Activated CD8-positive, alpha-beta T cell treated with anti-CD3 and anti-CD28 coated beads, Interleukin-2, amount 10 ng/mL, durations not matched to agents 7 days and 5 days (primary cell): ENCODE measurements around the gene OBSL1. TPM values are rescaled to one million over a fixed set of nuclear protein-coding genes. Genes with fewer than 3 reads are reported as not detected.

Experiments
- ATAC-seq: fragments of 150-1000 bp; cut with Tn5 transposase; one replicate; pipeline ENCODE4 v1.10.0; 2021; ENCODE audit warnings: moderate library complexity
- CTCF ChIA-PET: fragments of 350-600 bp; sonication (Branson Sonifier 250); formaldehyde crosslinking; loops from one replicate; lab custom pipeline; 2021; ENCODE audit warnings: antibody characterized with exemption; lab: Charles Lee
- POLR2A ChIA-PET: fragments of 350-600 bp; sonication (Branson Sonifier 250); formaldehyde crosslinking; loops from one replicate; lab custom pipeline; 2021; ENCODE audit warnings: antibody characterized with exemption; lab: Charles Lee
- DNase-seq: peaks from one replicate; pipeline ENCODE4 v3.0.0-alpha.2; 2020
- H3K27ac Mint-ChIP-seq: one replicate; pipeline ENCODE4 v1.8.0; 2021; ENCODE audit warnings: mild to moderate bottlenecking, mixed read lengths
- H3K27me3 Mint-ChIP-seq: one replicate; pipeline ENCODE4 v1.8.0; 2021; ENCODE audit warnings: low read depth, mixed read lengths
- H3K36me3 Mint-ChIP-seq: one replicate; pipeline ENCODE4 v1.8.0; 2021; ENCODE audit warnings: low read depth, mixed read lengths
- H3K4me1 Mint-ChIP-seq: one replicate; pipeline ENCODE4 v1.8.0; 2021; ENCODE audit warnings: low read depth, mixed read lengths
- H3K4me3 Mint-ChIP-seq: one replicate; pipeline ENCODE4 v1.8.0; 2021; ENCODE audit warnings: mild to moderate bottlenecking, mixed read lengths
- H3K9me3 Mint-ChIP-seq: one replicate; pipeline ENCODE4 v1.8.0; 2022; ENCODE audit warnings: mixed read lengths; ENCODE audit not compliant: insufficient read depth
- total RNA-seq, 2 experiments: library from RNA; stranded (reverse); gene quantifications; one replicate each; pipeline ENCODE4 v1.2.3, GENCODE V29; 2021

Gene OBSL1
- total RNA-seq, 2 experiments from 2014 or later: 0.18 to 0.45 TPM

- CTCF ChIA-PET: no interaction called here
- peaks cover 20% of the 10 kb centered on the region for H3K36me3 Mint-ChIP-seq
- H3K4me3 Mint-ChIP-seq: no peak overlapping the region
- H3K9me3 Mint-ChIP-seq: no peaks in the 10 kb centered on the region
- peaks cover 21% of the 10 kb centered on the region for H3K4me1 Mint-ChIP-seq
- no peaks in the 10 kb centered on the region for H3K27me3 Mint-ChIP-seq
- DNase-seq (no peak), ATAC-seq (no peak)
- POLR2A ChIA-PET: no interaction called here
- no peak overlapping the region for H3K27ac Mint-ChIP-seq
These were observed 40.7 kb upstream of the OBSL1 start for GRCh38 chr2:219611866-219612576.

GRCh38 chr2:219611306-219611705 lies 40.0 kb upstream of the OBSL1 start:
- DNase-seq (no peak), ATAC-seq (no peak)
- Mint-ChIP-seq H3K27me3 (no peaks in the 10 kb centered on the region), H3K4me1 (peaks cover 21% of the 10 kb centered on the region), H3K4me3 (no peak overlapping the region), H3K9me3 (no peaks in the 10 kb centered on the region), H3K36me3 (peaks cover 21% of the 10 kb centered on the region), H3K27ac (no peak overlapping the region)
- CTCF ChIA-PET: no interaction called here
- POLR2A ChIA-PET: no interaction called here

DNA sequence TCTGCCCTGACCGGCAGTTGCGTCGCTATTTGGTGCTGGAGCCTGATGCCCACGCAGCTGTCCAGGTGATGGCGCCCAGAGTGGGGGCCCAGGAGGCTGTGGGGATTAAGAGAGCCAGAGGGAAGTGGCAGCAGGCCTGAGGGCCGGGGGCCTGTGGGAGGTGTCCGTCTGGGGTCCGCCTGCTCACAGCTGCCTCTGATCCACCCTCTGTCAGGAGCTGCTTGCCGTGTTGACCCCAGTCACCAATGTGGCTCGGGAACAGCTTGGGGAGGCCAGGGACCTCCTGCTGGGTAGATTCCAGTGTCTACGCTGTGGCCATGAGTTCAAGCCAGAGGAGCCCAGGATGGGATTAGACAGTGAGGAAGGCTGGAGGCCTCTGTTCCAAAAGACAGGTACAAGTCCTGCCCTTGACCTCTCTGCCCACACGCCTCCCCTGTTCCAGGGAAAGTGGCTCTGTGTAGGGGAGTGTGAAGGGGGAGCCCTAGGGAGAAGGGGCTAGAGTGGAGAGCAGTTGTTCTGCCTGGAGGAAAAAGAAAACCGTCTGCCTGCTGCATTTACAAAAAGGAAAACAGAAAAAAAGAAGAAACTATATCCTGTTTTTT lies 37.9 kb upstream of the OBSL1 start:
- H3K4me3 Mint-ChIP-seq: no peak overlapping the region
- ChIA-PET CTCF (no interaction called here), POLR2A (no interaction called here)
- no peak overlapping the region for H3K27ac Mint-ChIP-seq
- peaks cover 23% of the 10 kb centered on the region for H3K36me3 Mint-ChIP-seq
- peaks cover 21% of the 10 kb centered on the region for H3K4me1 Mint-ChIP-seq
- H3K27me3 Mint-ChIP-seq: no peaks in the 10 kb centered on the region
- ATAC-seq (no peak), DNase-seq (no peak)
- no peaks in the 10 kb centered on the region for H3K9me3 Mint-ChIP-seq

GRCh38 chr2:219608399-219608964 lies 37.1 kb upstream of the OBSL1 start:
- ChIA-PET CTCF (no interaction called here), POLR2A (no interaction called here)
- Mint-ChIP-seq H3K27me3 (no peaks in the 10 kb centered on the region), H3K27ac (no peak overlapping the region), H3K9me3 (no peaks in the 10 kb centered on the region), H3K36me3 (peaks cover 28% of the 10 kb centered on the region), H3K4me1 (peaks cover 21% of the 10 kb centered on the region), H3K4me3 (no peak overlapping the region)
- no peak for DNase-seq
- ATAC-seq: no peak

GRCh38 chr2:219607931-219608330 lies 36.6 kb upstream of the OBSL1 start:
- Mint-ChIP-seq H3K9me3 (no peaks in the 10 kb centered on the region), H3K36me3 (peaks cover 29% of the 10 kb centered on the region), H3K27ac (no peak overlapping the region), H3K4me1 (peaks cover 19% of the 10 kb centered on the region), H3K4me3 (no peak overlapping the region), H3K27me3 (no peaks in the 10 kb centered on the region)
- POLR2A ChIA-PET: no interaction called here
- ATAC-seq (no peak), DNase-seq (no peak)
- CTCF ChIA-PET: no interaction called here

- Mint-ChIP-seq H3K36me3 (peaks cover 29% of the 10 kb centered on the region), H3K4me3 (no peak overlapping the region), H3K9me3 (no peaks in the 10 kb centered on the region), H3K27ac (no peak overlapping the region), H3K4me1 (peaks cover 5% of the 10 kb centered on the region), H3K27me3 (no peaks in the 10 kb centered on the region)
- ATAC-seq: no peak
- no peak for DNase-seq
- CTCF ChIA-PET: interaction anchor here (2.0 kb wide), 1 partner anchor 45 kb away, joined by 5 read pairs; no protein-coding TSS in a partner anchor
- POLR2A ChIA-PET: no interaction called here
These were observed 34.2 kb upstream of the OBSL1 start for GRCh38 chr2:219605607-219605954.

DNA sequence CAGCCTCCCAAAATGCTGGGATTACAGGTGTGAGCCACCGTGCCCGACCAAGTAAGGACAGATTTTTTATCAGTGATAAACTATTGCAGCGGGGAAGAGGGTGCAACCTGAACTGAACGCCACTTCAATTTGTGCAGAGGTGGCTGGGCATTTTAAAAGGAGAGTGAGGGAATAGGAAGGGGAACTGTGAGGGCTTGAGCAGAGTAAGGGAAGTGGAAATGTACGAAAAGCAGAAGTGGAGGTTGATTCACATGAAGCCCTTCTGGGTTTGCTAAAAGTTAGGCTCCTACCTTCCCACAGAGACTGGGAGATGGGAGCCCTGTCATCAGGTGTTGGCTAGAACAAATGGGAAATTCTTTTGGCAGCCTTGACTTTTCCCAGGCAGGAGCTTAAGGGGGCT lies 32.4 kb upstream of the OBSL1 start:
- H3K4me3 Mint-ChIP-seq: no peak overlapping the region
- peaks cover 25% of the 10 kb centered on the region for H3K36me3 Mint-ChIP-seq
- H3K9me3 Mint-ChIP-seq: no peaks in the 10 kb centered on the region
- peaks cover 10% of the 10 kb centered on the region for H3K4me1 Mint-ChIP-seq
- ChIA-PET CTCF (no interaction called here), POLR2A (no interaction called here)
- no peaks in the 10 kb centered on the region for H3K27me3 Mint-ChIP-seq
- ATAC-seq: no peak
- no peak for DNase-seq
- no peak overlapping the region for H3K27ac Mint-ChIP-seq

- Mint-ChIP-seq H3K4me3 (peak overlapping the region; percentile 94), H3K36me3 (peaks cover 7% of the 10 kb centered on the region), H3K9me3 (no peaks in the 10 kb centered on the region), H3K4me1 (peaks cover 32% of the 10 kb centered on the region), H3K27ac (peak overlapping the region; percentile 89), H3K27me3 (peaks cover 4% of the 10 kb centered on the region)
- POLR2A ChIA-PET: interaction anchor here (1.2 to 2.0 kb wide), 2 partner anchors 48 to 55 kb away, joined by 3 to 4 read pairs; no protein-coding TSS in a partner anchor
- ATAC-seq (no peak), DNase-seq (no peak)
- CTCF ChIA-PET: interaction anchor here (1.3 to 4.5 kb wide), 3 partner anchors 38 to 57 kb away, joined by 3 to 22 read pairs (median 18); partner anchors contain the start of gene CHPF
These were observed 27.2 kb upstream of the OBSL1 start for GRCh38 chr2:219598308-219599078.

- peak within 1 kb of the TSS; percentile 89 for H3K27ac Mint-ChIP-seq
- CTCF ChIA-PET: interaction anchor here (1.1 to 4.5 kb wide), 6 partner anchors 37 to 303 kb away, joined by 3 to 22 read pairs (median 8); partner anchors contain the start of genes CHPF and GMPPA
- peak; percentile 96 for DNase-seq
- POLR2A ChIA-PET: interaction anchor here (0.5 to 2.0 kb wide), 5 partner anchors 13 to 67 kb away, joined by 3 to 4 read pairs (median 4); no protein-coding TSS in a partner anchor
- peak within 1 kb of the TSS; percentile 94 for H3K4me3 Mint-ChIP-seq
- ATAC-seq: peak; percentile 92
- no peaks in the 10 kb centered on the region for H3K9me3 Mint-ChIP-seq
- H3K4me1 Mint-ChIP-seq: peaks cover 32% of the 10 kb centered on the region
- H3K27me3 Mint-ChIP-seq: peaks cover 9% of the 10 kb centered on the region
- H3K36me3 Mint-ChIP-seq: peaks cover 6% of the 10 kb centered on the region
These were observed 26.4 kb upstream of the OBSL1 start, which contains the start of gene STK11IP for GRCh38 chr2:219597552-219598307. STK11IP (plus strand) TSS chr2:219597857; CDS start chr2:219598120, 263 bp downstream.

- ChIA-PET CTCF (interaction anchor here (1.1 to 4.5 kb wide), 6 partner anchors 37 to 302 kb away, joined by 3 to 22 read pairs (median 8); partner anchors contain the start of genes CHPF and GMPPA), POLR2A (interaction anchor here (0.5 to 2.0 kb wide), 4 partner anchors 13 to 68 kb away, joined by 3 to 4 read pairs (median 4); no protein-coding TSS in a partner anchor)
- DNase-seq (no peak), ATAC-seq (peak; percentile 5)
- H3K9me3 Mint-ChIP-seq: no peaks in the 10 kb centered on the region
- peak overlapping the region; percentile 94 for H3K4me3 Mint-ChIP-seq
- H3K27me3 Mint-ChIP-seq: peaks cover 11% of the 10 kb centered on the region
- H3K27ac Mint-ChIP-seq: peak overlapping the region; percentile 89
- peaks cover 3% of the 10 kb centered on the region for H3K36me3 Mint-ChIP-seq
- peaks cover 32% of the 10 kb centered on the region for H3K4me1 Mint-ChIP-seq
These were observed 25.7 kb upstream of the OBSL1 start for GRCh38 chr2:219596954-219597551.
